COR-L47 (cell line): ENCODE data around the gene LSP1.

Source experiments
- DNase-seq: peaks from one replicate; lab custom pipeline; 2025; lab: John Stamatoyannopoulos, UW

LSP1 gene

DNA sequence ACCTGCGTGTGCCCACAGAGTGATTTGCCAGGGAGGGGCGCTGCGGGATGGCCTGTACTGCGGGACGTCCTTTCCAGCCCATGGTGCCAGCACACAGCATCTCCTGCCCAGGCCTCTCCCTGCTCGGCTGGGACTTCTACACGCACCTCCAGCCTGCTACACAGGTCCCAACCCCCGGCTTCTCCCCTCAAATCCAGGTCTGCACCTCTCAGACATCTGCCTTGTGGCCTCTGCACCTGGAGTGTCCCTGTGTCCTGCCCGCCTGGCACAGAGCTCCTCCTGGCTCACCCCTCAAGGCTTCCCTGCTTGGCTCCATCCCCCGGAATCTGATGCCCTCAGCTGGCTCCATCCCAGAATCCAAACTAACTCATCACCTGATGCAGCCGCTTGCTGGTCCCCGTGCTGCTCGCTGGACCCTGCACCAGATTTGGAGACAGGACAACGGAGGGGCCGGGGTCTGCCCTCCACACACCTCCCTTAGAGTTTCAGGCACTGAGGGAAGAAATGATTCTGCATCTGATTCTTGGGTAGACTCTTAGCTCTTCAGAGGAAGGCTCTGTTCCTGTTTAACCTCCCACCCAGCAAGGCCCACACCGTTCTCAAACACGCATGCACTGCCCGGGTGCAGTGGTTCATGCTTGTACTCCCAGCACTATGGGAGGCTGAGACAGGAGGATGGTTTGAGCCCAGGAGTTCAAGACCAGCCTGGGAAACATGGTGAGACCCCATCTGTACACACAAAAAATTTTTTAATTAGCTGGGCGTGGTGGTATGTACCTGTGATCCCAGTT, 4.0 kb upstream of the LSP1 start:
- DNase-seq: no peak

DNA sequence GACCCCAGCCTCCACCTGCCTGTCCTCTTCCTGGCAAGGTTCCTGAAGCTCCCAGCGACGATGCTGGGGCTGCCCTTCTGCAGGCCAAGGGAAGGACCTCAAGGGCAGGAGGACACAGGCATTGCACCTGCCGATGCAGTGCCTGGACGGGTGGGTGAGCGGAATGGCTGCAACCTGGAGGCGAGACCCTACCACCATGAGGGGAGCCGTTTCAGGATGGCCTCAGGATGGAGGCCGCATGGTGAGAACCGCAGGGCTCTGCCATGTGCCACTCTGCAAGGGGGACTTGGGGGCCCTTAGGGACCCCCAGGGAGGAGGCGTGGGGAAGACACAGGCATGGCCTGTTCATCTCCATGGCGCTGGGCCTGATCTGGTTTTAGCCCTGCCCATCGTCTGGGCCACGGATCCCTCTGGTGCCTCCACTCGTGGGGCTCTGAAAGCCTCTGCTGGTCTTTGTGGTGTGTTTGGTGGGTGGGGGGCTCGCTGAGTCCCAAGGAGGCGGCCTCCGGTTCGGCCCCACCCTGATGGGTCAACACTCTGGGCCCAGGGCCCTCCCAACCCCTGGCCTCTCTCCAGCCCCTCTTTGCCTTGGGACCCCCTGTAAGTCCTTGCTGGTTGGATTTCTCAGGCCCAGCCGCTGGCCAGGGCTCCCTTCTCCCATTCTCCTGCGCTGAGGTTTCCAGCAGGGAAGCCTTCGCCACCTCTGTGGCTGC, 1.3 kb upstream of the LSP1 start:
- DNase-seq: no peak

DNA sequence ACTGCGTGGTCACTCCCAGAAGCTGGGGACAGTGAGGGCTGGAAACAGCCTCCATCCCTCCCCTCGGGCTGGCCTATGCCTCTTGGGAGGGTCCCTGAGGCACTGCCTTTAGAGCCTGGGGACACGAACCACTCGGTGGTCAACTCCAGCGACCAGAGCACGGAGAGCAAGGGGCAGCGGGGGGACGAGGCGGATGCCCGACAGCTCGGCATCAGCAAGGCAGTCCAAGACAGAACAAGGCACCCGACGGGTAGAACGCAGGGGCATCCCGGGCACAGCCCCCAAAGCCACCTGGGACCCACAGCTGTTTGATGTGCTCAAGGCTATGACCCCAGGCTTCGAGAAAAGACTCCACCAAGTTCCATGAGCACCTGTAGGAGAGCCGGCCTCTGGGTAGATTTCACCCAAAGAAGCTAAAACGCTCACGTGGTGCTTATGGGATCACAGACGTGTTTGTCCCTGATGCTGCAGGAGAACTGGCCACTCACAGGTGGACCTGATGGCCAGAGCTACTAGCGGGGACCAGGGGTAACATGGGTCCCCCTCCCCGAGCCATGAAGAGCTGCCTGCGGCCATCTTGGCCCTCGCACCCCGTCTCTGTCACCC, 510 bp upstream of the LSP1 start:
- DNase-seq: no peak

- DNase-seq: no peak
Observed at GRCh38 chr11:1853376-1854131, 670 bp downstream of the LSP1 start.

GRCh38 chr11:1854132-1854948, 1.5 kb downstream of the LSP1 start:
- DNase-seq: no peak

- DNase-seq: no peak
Observed at GRCh38 chr11:1854949-1855885, 2.3 kb downstream of the LSP1 start.

GRCh38 chr11:1855886-1856265, 3.0 kb downstream of the LSP1 start:
- no peak for DNase-seq

GRCh38 chr11:1856306-1857005, 3.6 kb downstream of the LSP1 start:
- no peak for DNase-seq

- no peak for DNase-seq
Observed at GRCh38 chr11:1857064-1857463, 4.2 kb downstream of the LSP1 start.

- no peak for DNase-seq
Observed at GRCh38 chr11:1858154-1858553, 5.3 kb downstream of the LSP1 start.

DNA sequence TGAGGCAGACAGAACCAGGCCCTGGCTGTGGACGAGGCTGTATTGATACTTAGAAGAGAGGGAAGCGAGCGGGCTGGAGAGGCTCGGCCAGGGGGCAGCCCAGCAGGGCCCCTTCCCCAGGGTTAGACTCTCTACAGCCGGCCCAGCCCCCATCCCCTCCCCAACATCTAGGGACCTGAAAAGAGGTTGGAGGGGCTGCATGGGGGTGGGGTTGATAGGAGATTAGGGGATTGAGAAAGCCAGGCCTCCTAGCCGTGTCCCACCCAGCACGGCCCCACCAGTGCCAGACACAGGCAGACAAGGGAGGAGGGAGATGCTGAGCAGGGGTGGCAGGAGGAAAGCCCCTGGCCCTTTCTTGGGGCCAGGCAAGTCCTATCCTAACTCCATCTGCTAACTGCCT, 5.7 kb downstream of the LSP1 start:
- DNase-seq: no peak

DNA sequence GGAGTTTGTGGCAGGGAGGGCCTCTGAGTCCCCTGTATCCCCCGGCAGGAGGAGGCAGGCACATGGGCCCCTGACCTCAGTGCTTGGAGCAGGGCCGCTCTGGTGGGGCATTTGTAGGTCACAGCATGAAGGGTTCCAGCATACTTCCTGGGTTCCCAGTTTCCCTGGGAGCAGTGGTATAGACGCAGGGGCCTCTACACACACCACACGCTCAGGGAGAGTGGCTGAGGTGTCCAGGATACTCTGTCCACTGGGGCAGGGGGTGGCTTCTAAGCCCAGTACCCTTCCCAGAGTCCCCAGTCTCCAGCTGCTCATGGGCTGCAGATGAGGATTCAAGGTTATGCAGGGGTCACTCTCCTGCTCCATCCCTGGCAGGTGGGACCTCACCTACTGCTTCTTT, 6.1 kb downstream of the LSP1 start:
- DNase-seq: no peak

- no peak for DNase-seq
Observed at GRCh38 chr11:1860108-1860507, 7.2 kb downstream of the LSP1 start.

DNA sequence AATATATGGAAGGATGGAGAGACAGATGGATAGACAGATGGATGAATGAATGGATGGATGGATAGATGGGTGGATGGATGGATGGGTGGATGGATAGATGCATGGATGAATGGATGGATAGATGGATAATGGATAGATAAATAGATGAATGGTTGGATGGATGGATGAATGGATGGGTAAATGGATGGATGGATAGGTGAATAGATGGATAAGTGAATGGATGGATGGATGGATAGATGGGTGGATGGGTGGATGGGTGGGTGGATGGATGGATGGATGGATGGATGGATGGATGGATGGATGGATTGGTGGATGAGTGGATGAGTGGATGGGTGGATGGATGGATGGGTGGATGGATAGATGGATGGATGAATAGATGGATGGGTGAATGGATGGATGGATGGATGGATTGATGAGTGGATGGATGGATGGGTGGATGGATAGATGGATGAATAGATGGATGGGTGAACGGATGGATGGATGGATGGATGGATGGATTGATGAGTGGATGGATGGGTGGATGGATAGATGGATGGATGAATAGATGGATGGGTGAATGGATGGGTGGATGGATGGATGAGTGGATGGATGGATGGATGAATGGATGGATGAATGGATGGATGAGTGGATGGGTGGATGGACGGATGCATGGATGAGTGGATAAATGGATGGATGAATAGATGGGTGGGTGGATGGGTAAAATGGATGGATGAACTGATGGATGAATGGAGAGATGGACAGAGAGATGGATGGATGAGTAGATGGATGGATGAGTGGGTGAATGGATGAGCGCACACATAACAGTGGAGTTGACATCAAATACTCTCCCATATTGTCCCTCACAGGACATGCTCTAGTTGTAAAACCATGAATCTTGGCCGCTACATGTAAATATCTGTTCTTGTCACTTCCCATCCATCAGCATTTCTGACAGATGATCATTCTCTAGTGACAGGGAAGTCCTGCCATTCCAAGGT, 8.8 kb downstream of the LSP1 start:
- no peak for DNase-seq

- DNase-seq: no peak
Observed at GRCh38 chr11:1862588-1863351, 9.9 kb downstream of the LSP1 start.

- DNase-seq: no peak
Observed at GRCh38 chr11:1863352-1864216, 10.7 kb downstream of the LSP1 start.

DNA sequence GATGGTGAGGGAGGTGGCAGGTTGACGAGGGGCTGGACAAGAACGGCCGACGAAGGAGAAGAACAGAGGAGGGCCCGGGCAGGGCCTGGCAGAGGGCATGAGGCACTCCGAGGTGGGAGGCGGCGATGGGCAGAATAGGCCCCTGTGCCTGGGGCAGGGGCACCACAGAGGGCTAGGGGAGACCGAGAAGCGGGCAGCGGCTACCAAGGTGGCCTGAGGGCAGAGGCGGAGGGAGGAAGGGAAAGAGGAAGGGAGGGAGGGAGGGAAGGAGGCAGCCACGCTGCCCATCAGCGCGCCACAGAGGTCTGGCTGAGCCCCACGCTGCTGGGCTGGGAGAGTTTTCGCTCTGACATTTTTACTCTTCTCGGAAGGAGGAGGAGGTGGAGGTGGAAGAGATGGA, 11.3 kb downstream of the LSP1 start:
- no peak for DNase-seq
